NB4 (cell line): ENCODE results near the gene SYT2.

Source experiments
- DNase-seq: peaks from one replicate; pipeline ENCODE4 v3.0.0; 2010; ENCODE audit warnings: low read depth
- H3K4me3 ChIP-seq: one replicate; pipeline ENCODE4 v1.5.1; 2011; ENCODE audit warnings: mild to moderate bottlenecking, low read depth, low read length, moderate library complexity
- MAX ChIP-seq: IDR thresholded peaks from 2 replicates; pipeline ENCODE4 v1.6.1; 2011; ENCODE audit warnings: low read depth, low read length
- MYC ChIP-seq: IDR thresholded peaks from 2 replicates; pipeline ENCODE4 v1.6.1; 2011; ENCODE audit warnings: low read depth, low read length
- POLR2A ChIP-seq: IDR thresholded peaks from 2 replicates; pipeline ENCODE4 v1.6.1; 2011; ENCODE audit warnings: mild to moderate bottlenecking; ENCODE audit not compliant: insufficient read length; ENCODE audit errors: extremely low read depth
- TF ChIP-seq, protein P1 (sequence below): IDR thresholded peaks from one replicate; pipeline ENCODE4 v1.5.1; 2012; ENCODE audit warnings: low read depth, low read length

SYT2 gene

GRCh38 chr1:202706851-202707250, 3.4 kb downstream of the SYT2 start:
- no peak overlapping the region for H3K4me3 ChIP-seq
- no peak for DNase-seq
- TF ChIP-seq POLR2A (no peak), MAX (no peak), MYC (no peak)
- TF ChIP-seq, protein P1, sequence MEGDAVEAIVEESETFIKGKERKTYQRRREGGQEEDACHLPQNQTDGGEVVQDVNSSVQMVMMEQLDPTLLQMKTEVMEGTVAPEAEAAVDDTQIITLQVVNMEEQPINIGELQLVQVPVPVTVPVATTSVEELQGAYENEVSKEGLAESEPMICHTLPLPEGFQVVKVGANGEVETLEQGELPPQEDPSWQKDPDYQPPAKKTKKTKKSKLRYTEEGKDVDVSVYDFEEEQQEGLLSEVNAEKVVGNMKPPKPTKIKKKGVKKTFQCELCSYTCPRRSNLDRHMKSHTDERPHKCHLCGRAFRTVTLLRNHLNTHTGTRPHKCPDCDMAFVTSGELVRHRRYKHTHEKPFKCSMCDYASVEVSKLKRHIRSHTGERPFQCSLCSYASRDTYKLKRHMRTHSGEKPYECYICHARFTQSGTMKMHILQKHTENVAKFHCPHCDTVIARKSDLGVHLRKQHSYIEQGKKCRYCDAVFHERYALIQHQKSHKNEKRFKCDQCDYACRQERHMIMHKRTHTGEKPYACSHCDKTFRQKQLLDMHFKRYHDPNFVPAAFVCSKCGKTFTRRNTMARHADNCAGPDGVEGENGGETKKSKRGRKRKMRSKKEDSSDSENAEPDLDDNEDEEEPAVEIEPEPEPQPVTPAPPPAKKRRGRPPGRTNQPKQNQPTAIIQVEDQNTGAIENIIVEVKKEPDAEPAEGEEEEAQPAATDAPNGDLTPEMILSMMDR: no peak

- no peak for TF ChIP-seq MAX
- TF ChIP-seq, protein P1: no peak
- no peak for TF ChIP-seq POLR2A
- TF ChIP-seq MYC: no peak
- H3K4me3 ChIP-seq: no peak overlapping the region
- no peak for DNase-seq
These were observed 5.7 kb downstream of the SYT2 start for GRCh38 chr1:202704601-202705000.

- H3K4me3 ChIP-seq: no peak overlapping the region
- TF ChIP-seq, protein P1: no peak
- TF ChIP-seq MAX (no peak), POLR2A (no peak), MYC (no peak)
- DNase-seq: no peak
These were observed 7.1 kb downstream of the SYT2 start for GRCh38 chr1:202703191-202703590.

DNA sequence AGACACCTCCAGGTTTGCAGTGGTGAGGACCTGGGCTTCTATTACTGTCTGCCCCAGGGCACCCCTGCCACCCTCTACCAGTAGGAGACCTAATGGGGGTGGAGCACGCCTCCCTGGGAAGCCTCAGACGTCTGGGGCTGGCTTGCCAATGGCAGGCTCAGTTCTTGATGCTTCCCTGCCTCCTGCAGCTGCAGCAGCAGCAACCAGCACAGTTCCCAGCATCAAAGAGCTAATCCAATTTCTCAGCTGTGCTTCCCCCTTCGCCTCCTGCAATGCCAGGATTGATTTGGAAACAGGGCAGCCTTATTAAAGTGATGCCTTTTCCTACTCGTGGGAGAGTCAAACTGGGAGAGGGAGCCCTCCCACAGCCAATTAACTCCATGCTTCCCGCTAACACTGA, 8.2 kb downstream of the SYT2 start:
- TF ChIP-seq POLR2A (no peak), MYC (no peak), MAX (no peak)
- TF ChIP-seq, protein P1: no peak
- no peak overlapping the region for H3K4me3 ChIP-seq
- DNase-seq: no peak

GRCh38 chr1:202701200-202701599, 9.1 kb downstream of the SYT2 start:
- peak; percentile 26 for DNase-seq
- TF ChIP-seq MAX (no peak), POLR2A (no peak), MYC (no peak)
- TF ChIP-seq, protein P1: no peak
- H3K4me3 ChIP-seq: no peak overlapping the region

GRCh38 chr1:202700061-202700460, 10.2 kb downstream of the SYT2 start:
- TF ChIP-seq, protein P1: no peak
- TF ChIP-seq MAX: no peak
- no peak for TF ChIP-seq MYC
- no peak for TF ChIP-seq POLR2A
- DNase-seq: no peak
- H3K4me3 ChIP-seq: no peak overlapping the region
